ENCODE measurements around the gene ANKRD9. TPM values are rescaled to one million over a fixed set of nuclear protein-coding genes. Genes with fewer than 3 reads are reported as not detected.

ANKRD9 gene
- polyA plus RNA-seq, 1 donor = 33.3 TPM

GRCh38 chr14:102538602-102539543 lies 29.3 kb upstream of the ANKRD9 start:
- H3K27ac ChIP-seq (ENCODE audit: low read length) = no peak overlapping the region
- whole genome bisulfite sequencing (ENCODE audit: insufficient coverage, low lambda C conversion rate) = no CpG with 5 or more reads among the region's 25 CpGs
- H3K27me3 ChIP-seq (ENCODE audit: control insufficient read depth, insufficient read depth, low read length) = no peaks in the 10 kb centered on the region
- DNase-seq = no peak
- no peaks in the 10 kb centered on the region for H3K36me3 ChIP-seq (ENCODE audit: control insufficient read depth, insufficient read depth, low read length)
- peaks cover 40% of the 10 kb centered on the region for H3K4me1 ChIP-seq (ENCODE audit: control insufficient read depth, insufficient read depth, low read length)
- H3K9me3 ChIP-seq (ENCODE audit: control insufficient read depth, low read depth, low read length) = no peaks in the 10 kb centered on the region
- H3K4me3 ChIP-seq (ENCODE audit: low read length) = no peak overlapping the region

- no peak for DNase-seq
- Histone ChIP-seq H3K4me1 (ENCODE audit: control insufficient read depth, insufficient read depth, low read length) (peaks cover 40% of the 10 kb centered on the region), H3K27me3 (ENCODE audit: control insufficient read depth, insufficient read depth, low read length) (no peaks in the 10 kb centered on the region), H3K27ac (ENCODE audit: low read length) (no peak overlapping the region), H3K9me3 (ENCODE audit: control insufficient read depth, low read depth, low read length) (no peaks in the 10 kb centered on the region), H3K36me3 (ENCODE audit: control insufficient read depth, insufficient read depth, low read length) (no peaks in the 10 kb centered on the region), H3K4me3 (ENCODE audit: low read length) (no peak overlapping the region)
- no CpG with 5 or more reads among the region's 15 CpGs for WGBS (ENCODE audit: insufficient coverage, low lambda C conversion rate)
Measured at GRCh38 chr14:102537981-102538601, 28.5 kb upstream of the ANKRD9 start.

GRCh38 chr14:102532204-102532658 lies 22.7 kb upstream of the ANKRD9 start:
- Histone ChIP-seq H3K4me3 (ENCODE audit: low read length) (no peak overlapping the region), H3K36me3 (ENCODE audit: control insufficient read depth, insufficient read depth, low read length) (no peaks in the 10 kb centered on the region), H3K4me1 (ENCODE audit: control insufficient read depth, insufficient read depth, low read length) (peaks cover 14% of the 10 kb centered on the region), H3K9me3 (ENCODE audit: control insufficient read depth, low read depth, low read length) (no peaks in the 10 kb centered on the region), H3K27ac (ENCODE audit: low read length) (no peak overlapping the region), H3K27me3 (ENCODE audit: control insufficient read depth, insufficient read depth, low read length) (no peaks in the 10 kb centered on the region)
- no CpG with 5 or more reads among the region's 3 CpGs for WGBS (ENCODE audit: insufficient coverage, low lambda C conversion rate)
- DNase-seq = no peak

DNA sequence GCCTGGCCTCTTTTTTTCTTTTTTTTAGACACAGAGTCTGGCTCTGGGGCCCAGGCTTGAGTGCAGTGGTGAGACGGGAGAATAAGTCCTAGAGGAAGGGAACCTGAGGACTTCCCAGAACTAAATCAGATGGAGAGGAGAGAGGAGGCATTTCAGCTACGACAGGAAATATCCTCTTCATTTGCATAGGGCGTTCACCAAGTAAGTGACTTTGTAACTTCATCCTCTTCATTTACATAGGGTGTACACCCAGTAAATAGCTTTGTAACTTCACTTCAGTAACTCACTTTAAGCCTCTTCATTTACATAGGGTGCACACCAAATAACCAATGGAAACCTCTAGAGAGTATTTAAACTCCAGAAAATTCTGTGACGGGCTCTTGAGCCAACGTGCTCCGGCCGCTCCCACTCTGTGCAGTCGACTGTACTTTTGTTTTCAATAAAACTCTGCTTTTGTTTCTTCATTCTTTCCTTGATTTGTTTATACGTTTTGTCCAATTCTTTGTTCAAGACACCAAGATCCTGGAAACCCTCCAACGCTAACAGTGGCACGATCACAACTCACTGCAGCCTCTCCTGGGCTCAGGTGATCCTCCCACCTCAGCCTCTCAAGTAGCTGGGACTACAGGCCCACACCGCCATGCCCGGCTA lies 21.4 kb upstream of the ANKRD9 start:
- Histone ChIP-seq H3K36me3 (ENCODE audit: control insufficient read depth, insufficient read depth, low read length) (no peaks in the 10 kb centered on the region), H3K4me3 (ENCODE audit: low read length) (no peak overlapping the region), H3K27ac (ENCODE audit: low read length) (no peak overlapping the region), H3K27me3 (ENCODE audit: control insufficient read depth, insufficient read depth, low read length) (no peaks in the 10 kb centered on the region), H3K9me3 (ENCODE audit: control insufficient read depth, low read depth, low read length) (no peaks in the 10 kb centered on the region), H3K4me1 (ENCODE audit: control insufficient read depth, insufficient read depth, low read length) (peaks cover 8% of the 10 kb centered on the region)
- 70% methylated on average over 6 of the region's 13 CpGs for WGBS (ENCODE audit: insufficient coverage, low lambda C conversion rate)
- peak in 1 of 2 donors; percentile 66 for DNase-seq

DNA sequence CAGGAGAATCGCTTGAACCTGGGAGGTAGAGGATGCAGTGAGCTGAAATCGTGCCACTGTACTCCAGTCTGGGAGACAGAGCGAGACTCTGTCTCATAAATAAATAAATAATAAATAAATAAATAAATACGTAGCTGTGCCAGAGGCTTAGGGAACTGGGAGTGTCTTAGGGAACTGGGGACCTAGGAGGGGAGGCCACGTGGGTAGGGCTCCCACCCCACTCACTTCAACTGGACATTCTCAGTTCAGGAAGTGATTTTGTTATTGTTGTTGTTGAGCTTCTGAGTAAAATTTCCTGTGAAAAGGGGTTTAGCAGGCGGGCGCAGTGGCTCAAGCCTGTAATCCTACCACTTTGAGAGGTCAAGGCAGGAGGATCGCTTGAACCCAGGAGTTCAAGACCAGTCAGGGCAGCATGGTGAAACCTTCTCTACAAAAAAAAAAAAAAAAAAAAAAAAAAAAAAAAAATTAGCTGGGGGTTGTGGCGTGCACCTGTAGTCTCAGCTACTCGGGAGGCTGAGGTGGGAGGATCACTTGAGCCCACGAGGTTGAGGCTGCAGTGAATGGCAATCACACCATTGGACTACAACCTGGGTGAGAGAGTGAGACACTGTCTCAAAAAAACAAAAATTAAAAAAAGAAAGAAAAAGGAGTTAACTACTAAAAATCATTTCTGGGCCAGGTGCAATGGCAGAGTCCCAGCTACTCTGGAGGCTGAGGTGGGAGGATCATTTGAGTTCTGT lies 19.0 kb upstream of the ANKRD9 start:
- 80% methylated on average over 1 of the region's 11 CpGs for WGBS (ENCODE audit: insufficient coverage, low lambda C conversion rate)
- H3K27me3 ChIP-seq (ENCODE audit: control insufficient read depth, insufficient read depth, low read length) = no peaks in the 10 kb centered on the region
- peaks cover 21% of the 10 kb centered on the region for H3K4me1 ChIP-seq (ENCODE audit: control insufficient read depth, insufficient read depth, low read length)
- no peaks in the 10 kb centered on the region for H3K9me3 ChIP-seq (ENCODE audit: control insufficient read depth, low read depth, low read length)
- H3K4me3 ChIP-seq (ENCODE audit: low read length) = no peak overlapping the region
- no peak for DNase-seq
- no peak overlapping the region for H3K27ac ChIP-seq (ENCODE audit: low read length)
- no peaks in the 10 kb centered on the region for H3K36me3 ChIP-seq (ENCODE audit: control insufficient read depth, insufficient read depth, low read length)

DNA sequence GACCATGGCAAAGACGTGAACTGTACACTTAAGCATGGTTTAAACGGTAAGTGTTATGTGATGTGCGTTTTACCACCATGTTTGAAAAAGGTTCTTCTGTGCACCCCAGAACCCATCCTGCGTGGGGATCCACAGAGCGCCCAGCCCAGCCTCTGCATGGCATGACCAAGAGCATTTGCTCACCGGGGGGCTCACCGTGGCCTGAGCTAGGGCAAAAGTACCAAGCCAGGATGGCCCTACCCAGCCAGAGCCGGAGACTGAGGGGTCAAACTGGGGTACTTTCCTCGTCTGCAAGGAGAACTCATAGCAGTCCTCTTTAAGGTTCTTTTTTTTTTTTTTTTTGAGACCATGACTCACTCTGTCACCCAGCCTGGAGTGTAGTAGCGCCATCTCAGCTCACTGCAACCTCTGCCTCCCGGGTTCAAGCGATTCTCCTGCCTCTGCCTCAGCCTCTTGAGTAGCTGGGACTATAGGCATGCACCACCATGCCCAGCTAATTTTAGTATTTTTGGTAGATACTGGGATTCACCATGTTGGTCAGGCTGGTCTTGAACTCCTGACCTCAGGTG lies 16.4 kb upstream of the ANKRD9 start:
- peaks cover 25% of the 10 kb centered on the region for H3K4me1 ChIP-seq (ENCODE audit: control insufficient read depth, insufficient read depth, low read length)
- H3K4me3 ChIP-seq (ENCODE audit: low read length) = no peak overlapping the region
- no peak overlapping the region for H3K27ac ChIP-seq (ENCODE audit: low read length)
- H3K36me3 ChIP-seq (ENCODE audit: control insufficient read depth, insufficient read depth, low read length) = no peaks in the 10 kb centered on the region
- H3K9me3 ChIP-seq (ENCODE audit: control insufficient read depth, low read depth, low read length) = no peaks in the 10 kb centered on the region
- WGBS (ENCODE audit: insufficient coverage, low lambda C conversion rate) = 100% methylated on average over 1 of the region's 12 CpGs
- no peaks in the 10 kb centered on the region for H3K27me3 ChIP-seq (ENCODE audit: control insufficient read depth, insufficient read depth, low read length)
- peak in 1 of 2 donors; percentile 6 for DNase-seq

DNA sequence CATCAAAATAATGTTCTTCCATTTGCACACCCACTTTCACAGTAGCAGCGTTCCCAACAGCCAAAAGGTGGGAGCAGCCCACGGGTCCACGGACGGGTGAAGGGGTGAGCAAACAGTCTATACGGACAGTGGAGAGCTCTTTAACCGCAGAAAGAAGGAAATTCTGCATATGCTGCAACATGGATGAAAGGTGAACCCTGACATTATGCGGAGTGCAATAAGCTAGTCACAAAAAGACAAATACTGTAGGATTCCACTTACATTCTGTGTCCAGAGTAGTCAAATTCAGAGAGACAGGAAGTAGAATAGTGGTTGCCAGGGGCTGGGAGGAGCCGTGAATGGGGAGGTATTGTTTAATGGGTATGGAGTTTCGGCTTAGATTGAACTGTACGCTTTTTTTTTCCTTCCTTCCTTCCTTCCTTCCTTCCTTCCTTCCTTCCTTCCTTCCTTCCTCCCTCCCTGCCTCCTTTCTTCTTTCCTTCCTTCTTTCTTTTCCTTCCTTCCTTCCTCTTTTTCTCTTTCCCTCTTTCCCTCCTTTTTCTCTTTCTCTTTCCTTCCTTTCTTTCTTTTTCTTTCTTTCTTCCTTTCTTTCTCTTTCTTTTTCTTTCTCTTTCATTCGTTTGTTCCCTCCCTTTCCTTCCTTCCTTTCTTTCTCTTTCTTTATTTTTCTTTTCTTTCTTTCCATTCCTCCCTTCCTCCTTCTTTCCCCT lies 15.8 kb upstream of the ANKRD9 start:
- 25% methylated on average over 2 of the region's 11 CpGs for WGBS (ENCODE audit: insufficient coverage, low lambda C conversion rate)
- DNase-seq = no peak

GRCh38 chr14:102524451-102525218 lies 15.1 kb upstream of the ANKRD9 start:
- DNase-seq = peak; percentile 98 to 99
- no peaks in the 10 kb centered on the region for H3K27me3 ChIP-seq (ENCODE audit: control insufficient read depth, insufficient read depth, low read length)
- H3K9me3 ChIP-seq (ENCODE audit: control insufficient read depth, low read depth, low read length) = no peaks in the 10 kb centered on the region
- peak overlapping the region; percentile 68 for H3K4me3 ChIP-seq (ENCODE audit: low read length)
- H3K27ac ChIP-seq (ENCODE audit: low read length) = peak overlapping the region; percentile 91
- H3K4me1 ChIP-seq (ENCODE audit: control insufficient read depth, insufficient read depth, low read length) = peaks cover 24% of the 10 kb centered on the region
- H3K36me3 ChIP-seq (ENCODE audit: control insufficient read depth, insufficient read depth, low read length) = no peaks in the 10 kb centered on the region
- no CpG with 5 or more reads among the region's 32 CpGs for WGBS (ENCODE audit: insufficient coverage, low lambda C conversion rate)

More for the DNA sequence above, 15.8 kb upstream of the ANKRD9 start:
- no peaks in the 10 kb centered on the region for H3K27me3 ChIP-seq (ENCODE audit: control insufficient read depth, insufficient read depth, low read length)
- H3K27ac ChIP-seq (ENCODE audit: low read length) = peak overlapping the region; percentile 91
- no peaks in the 10 kb centered on the region for H3K9me3 ChIP-seq (ENCODE audit: control insufficient read depth, low read depth, low read length)
- no peaks in the 10 kb centered on the region for H3K36me3 ChIP-seq (ENCODE audit: control insufficient read depth, insufficient read depth, low read length)
- peak overlapping the region; percentile 68 for H3K4me3 ChIP-seq (ENCODE audit: low read length)
- H3K4me1 ChIP-seq (ENCODE audit: control insufficient read depth, insufficient read depth, low read length) = peaks cover 24% of the 10 kb centered on the region
